CD4-positive, alpha-beta T cell treated with Interleukin-10 for 1 hour (primary cell): Measurements from ENCODE around the gene ZWILCH.
"Not testable (repeated sequence)": the region's sequence is repeated elsewhere in the genome, so short reads cannot be mapped to it uniquely, and the experiment has no call there.

Experiments
- DNase-seq: peaks from one replicate; pipeline ENCODE4 v3.0.0-alpha.2; 2020

The ZWILCH gene

GRCh38 chr15:66587020-66587419 is 81.9 kb downstream of the ZWILCH start:
- DNase-seq, result no peak

DNA sequence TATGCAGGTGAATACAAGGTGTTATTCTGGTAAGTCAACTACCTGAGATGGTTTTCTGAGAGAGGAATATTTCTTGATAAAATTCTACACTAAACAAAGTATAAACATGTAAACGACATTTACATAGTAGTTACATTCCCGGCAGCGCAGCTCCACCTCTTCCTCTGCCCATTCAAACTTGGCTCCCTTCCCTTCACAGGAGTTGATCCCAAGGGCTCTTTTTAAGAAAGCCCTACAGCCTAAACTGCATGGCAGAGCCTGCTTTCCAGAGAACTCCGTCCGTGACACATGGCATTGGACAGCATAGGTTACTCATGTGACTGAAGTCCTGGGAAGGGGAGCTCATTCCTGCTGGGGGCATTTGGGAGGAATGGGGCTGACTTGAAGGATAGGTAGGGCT is 82.6 kb downstream of the ZWILCH start:
- no peak for DNase-seq

DNA sequence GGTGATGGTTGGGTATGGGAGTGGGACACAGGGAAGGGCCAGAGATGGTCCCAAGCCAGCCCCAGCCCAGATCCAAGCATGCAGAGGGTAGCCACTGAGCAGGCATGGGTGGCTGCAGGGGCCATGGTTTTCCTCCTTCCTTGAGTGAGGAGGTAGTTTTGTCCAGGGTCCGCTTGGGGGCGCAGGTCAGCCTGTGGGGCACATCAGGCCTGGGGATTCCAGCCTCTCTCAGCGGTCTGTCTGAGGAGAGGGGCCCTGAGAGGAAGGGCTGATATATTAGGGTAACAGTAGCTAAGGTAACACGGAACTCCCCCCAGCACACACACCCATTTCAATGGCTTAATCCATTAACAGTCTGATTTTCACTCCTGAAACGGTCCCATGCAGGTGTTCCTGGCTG is 83.4 kb downstream of the ZWILCH start:
- no peak for DNase-seq

- DNase-seq, result no peak
Measured at GRCh38 chr15:66588971-66589370, 83.8 kb downstream of the ZWILCH start.

DNA sequence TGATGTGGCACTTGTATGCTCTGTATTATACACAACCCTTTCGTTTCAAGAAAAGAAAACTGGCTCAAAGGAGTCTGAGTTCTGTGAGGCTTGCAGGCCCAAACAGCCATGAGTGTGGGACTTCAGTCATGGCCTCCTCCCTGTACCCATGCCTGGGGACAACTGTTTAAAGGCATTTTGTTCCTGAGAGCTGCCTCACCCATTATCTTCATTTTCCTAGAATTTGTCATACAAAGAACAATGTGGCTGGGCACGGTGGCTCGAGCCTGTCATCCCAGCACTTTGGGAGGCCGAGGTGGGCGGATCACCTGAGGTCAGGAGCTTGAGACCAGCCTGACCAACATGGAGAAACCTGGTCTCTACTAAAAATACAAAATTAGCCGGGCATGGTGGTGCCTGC is 84.3 kb downstream of the ZWILCH start:
- not testable (repeated sequence) for DNase-seq

- DNase-seq, result no peak
Measured at GRCh38 chr15:66590435-66590834, 85.3 kb downstream of the ZWILCH start.

- DNase-seq, result no peak
Measured at GRCh38 chr15:66591322-66591862, 86.3 kb downstream of the ZWILCH start.

GRCh38 chr15:66592505-66593218 is 87.5 kb downstream of the ZWILCH start:
- DNase-seq, result no peak

- no peak for DNase-seq
Measured at GRCh38 chr15:66593219-66593780, 88.2 kb downstream of the ZWILCH start.

GRCh38 chr15:66594344-66594743 is 89.2 kb downstream of the ZWILCH start:
- no peak for DNase-seq

GRCh38 chr15:66594836-66595235 is 89.7 kb downstream of the ZWILCH start:
- no peak for DNase-seq

DNA sequence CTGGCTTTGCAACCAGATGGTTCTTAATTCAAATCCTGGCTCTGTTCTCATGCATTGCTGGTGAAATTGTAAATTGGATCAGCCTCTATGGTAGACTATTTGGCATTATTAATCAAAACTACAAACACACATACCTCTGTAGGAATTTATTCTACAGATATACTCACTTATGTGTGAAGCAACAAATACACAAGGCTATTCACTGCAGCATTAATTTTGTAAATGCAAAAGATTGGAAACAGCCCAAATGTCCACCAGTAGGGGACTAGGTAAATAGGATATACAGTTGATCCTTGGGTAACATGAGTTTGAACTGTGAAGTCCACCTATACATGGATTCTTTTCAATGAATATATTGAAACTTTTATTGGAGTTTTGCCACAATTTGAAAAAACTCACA is 90.2 kb downstream of the ZWILCH start:
- DNase-seq, result no peak

DNA sequence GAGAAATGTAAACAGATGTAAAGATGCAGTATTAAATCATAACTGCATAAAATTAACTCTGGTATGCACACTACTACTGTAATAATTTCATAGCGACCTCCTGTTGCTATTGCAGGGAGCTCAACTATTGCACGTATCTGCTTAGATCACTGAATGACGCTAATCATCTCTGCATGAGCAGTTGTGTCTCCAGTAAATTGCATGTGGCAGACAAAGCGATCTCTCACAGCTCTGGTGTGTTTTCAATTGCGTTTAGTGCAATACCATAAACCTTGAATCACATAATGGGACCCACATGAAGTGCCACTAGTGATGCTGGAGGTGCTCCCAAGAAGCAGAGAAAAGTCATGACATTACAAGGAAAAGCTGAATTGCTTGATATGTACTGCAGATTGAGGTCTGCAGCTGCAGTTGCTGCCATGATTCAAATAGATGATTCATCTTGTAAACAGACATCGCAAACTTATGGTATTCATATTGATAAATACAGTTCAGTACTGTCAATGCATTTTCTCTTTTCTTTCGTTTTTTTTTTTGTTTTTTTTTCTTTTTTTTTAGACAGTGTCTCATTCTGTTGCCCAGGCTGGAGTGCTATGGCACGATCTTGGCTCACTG is 90.9 kb downstream of the ZWILCH start:
- DNase-seq, result no peak

GRCh38 chr15:66598095-66598815 is 93.1 kb downstream of the ZWILCH start:
- no peak for DNase-seq
